ENCODE data around the gene DNAI2.

DNAI2 gene

DNA sequence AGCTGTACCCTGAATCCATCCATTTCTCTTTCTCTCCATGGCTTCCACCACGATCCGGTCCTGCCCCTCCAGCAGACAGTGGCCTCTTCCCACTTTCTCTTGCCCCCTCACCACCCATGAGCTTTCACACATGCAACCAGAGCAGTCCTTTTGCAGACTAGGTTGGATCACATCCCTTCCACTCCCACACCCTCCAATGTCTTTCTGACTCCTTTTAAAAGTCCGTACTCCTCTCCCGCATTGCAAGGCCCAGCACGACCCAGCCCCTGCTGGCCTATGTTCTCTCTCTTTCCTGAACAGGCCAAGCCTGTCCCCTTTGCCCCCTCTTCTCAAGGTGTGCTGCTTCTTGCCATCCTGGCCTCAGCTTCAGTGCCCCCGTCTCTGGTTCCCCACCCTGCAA, 22.5 kb upstream of the DNAI2 start:
- H3K36me3 ChIP-seq: peaks cover 0 to 54% (median 0%) of the 10 kb centered on the region in 3 donors
- intact Hi-C loops (cut with DNase I; ENCODE audit: low total_unique reads): no loop called here
- H3K27me3 ChIP-seq: no peaks in the 10 kb centered on the region

DNA sequence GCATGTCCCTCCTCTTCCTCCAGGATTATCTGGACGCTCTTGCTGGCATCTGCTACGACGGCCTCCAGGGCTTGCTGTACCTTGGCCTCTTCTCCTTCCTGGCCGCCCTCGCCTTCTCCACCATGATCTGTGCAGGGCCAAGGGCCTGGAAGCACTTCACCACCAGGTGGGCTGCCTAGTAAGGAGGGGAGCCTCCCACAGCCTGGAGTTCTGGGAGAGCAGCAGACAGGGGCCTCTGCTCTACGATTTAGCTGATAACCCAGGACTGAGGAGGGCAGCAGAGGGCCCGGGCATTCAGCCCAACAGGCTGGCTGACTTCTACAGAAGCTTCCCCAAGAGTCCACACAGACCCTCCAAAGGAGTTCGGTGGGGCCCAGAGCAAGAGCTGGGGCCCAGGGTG, 21.8 kb upstream of the DNAI2 start:
- intact Hi-C loops (cut with DNase I; ENCODE audit: low total_unique reads): no loop called here
- Histone ChIP-seq H3K27me3 (no peaks in the 10 kb centered on the region), H3K9me3 (no peaks in the 10 kb centered on the region), H3K4me3 (no peak overlapping the region), H3K4me1 (no peaks in the 10 kb centered on the region), H3K27ac (no peak overlapping the region), H3K36me3 (peaks cover 0 to 59% (median 0%) of the 10 kb centered on the region in 3 donors)
- DNase-seq: no peak
- TF ChIP-seq, protein P1, sequence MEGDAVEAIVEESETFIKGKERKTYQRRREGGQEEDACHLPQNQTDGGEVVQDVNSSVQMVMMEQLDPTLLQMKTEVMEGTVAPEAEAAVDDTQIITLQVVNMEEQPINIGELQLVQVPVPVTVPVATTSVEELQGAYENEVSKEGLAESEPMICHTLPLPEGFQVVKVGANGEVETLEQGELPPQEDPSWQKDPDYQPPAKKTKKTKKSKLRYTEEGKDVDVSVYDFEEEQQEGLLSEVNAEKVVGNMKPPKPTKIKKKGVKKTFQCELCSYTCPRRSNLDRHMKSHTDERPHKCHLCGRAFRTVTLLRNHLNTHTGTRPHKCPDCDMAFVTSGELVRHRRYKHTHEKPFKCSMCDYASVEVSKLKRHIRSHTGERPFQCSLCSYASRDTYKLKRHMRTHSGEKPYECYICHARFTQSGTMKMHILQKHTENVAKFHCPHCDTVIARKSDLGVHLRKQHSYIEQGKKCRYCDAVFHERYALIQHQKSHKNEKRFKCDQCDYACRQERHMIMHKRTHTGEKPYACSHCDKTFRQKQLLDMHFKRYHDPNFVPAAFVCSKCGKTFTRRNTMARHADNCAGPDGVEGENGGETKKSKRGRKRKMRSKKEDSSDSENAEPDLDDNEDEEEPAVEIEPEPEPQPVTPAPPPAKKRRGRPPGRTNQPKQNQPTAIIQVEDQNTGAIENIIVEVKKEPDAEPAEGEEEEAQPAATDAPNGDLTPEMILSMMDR (IDR thresholded peaks at IDR 0.05): no peak

More for the DNA sequence above, 22.5 kb upstream of the DNAI2 start:
- no peak for DNase-seq
- Histone ChIP-seq H3K9me3 (no peaks in the 10 kb centered on the region), H3K4me3 (no peak overlapping the region), H3K27ac (no peak overlapping the region), H3K4me1 (no peaks in the 10 kb centered on the region)
- TF ChIP-seq, protein P1 (IDR thresholded peaks at IDR 0.05): no peak

DNA sequence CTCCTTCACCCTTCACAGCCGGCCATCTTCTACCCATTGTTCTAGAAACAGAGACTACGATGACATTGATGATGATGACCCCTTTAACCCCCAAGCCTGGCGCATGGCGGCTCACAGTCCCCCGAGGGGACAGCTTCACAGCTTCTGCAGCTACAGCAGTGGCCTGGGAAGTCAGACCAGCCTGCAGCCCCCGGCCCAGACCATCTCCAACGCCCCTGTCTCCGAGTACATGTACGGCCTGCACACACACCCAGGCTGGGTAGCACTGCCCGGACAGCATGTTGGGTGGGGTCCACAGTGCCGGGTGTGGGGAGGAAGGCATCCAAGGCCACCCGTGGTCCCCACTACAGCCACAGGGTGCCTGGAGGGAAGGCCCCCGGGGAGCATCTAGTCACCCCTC, 21.0 kb upstream of the DNAI2 start:
- DNase-seq: no peak

DNA sequence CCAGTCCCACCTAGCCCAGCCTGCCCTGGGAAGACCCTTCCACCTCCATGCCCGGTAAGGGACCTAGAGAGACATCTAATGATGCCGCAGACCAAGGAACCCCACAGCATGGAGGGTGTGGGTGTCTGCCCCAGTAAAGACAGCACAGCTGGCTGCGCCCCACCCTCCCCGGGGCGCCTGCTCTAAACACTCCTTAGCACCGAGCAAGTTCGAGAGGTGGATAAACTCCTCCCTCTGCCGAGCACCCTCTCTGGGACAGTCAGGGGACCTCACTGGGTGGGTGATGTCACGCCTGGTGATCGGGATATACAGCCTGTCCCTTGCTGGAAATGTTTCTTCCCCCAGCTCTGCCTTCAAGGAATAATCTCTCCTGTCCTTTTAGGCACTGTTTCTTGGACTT, 16.7 kb upstream of the DNAI2 start:
- Histone ChIP-seq H3K27ac (no peak overlapping the region), H3K9me3 (no peaks in the 10 kb centered on the region), H3K27me3 (no peaks in the 10 kb centered on the region), H3K4me3 (no peak overlapping the region), H3K36me3 (peaks cover 0 to 61% (median 7%) of the 10 kb centered on the region in 3 donors), H3K4me1 (no peaks in the 10 kb centered on the region)
- no peak for DNase-seq
- intact Hi-C loops (cut with DNase I; ENCODE audit: low total_unique reads): no loop called here
- TF ChIP-seq, protein P1 (IDR thresholded peaks at IDR 0.05): no peak

More for the DNA sequence above, 21.0 kb upstream of the DNAI2 start:
- Histone ChIP-seq H3K27ac (no peak overlapping the region), H3K4me1 (no peaks in the 10 kb centered on the region), H3K4me3 (no peak overlapping the region), H3K9me3 (no peaks in the 10 kb centered on the region), H3K27me3 (no peaks in the 10 kb centered on the region), H3K36me3 (peaks cover 0 to 66% (median 0%) of the 10 kb centered on the region in 3 donors)
- intact Hi-C loops (cut with DNase I; ENCODE audit: low total_unique reads): no loop called here
- TF ChIP-seq, protein P1 (IDR thresholded peaks at IDR 0.05): no peak

DNA sequence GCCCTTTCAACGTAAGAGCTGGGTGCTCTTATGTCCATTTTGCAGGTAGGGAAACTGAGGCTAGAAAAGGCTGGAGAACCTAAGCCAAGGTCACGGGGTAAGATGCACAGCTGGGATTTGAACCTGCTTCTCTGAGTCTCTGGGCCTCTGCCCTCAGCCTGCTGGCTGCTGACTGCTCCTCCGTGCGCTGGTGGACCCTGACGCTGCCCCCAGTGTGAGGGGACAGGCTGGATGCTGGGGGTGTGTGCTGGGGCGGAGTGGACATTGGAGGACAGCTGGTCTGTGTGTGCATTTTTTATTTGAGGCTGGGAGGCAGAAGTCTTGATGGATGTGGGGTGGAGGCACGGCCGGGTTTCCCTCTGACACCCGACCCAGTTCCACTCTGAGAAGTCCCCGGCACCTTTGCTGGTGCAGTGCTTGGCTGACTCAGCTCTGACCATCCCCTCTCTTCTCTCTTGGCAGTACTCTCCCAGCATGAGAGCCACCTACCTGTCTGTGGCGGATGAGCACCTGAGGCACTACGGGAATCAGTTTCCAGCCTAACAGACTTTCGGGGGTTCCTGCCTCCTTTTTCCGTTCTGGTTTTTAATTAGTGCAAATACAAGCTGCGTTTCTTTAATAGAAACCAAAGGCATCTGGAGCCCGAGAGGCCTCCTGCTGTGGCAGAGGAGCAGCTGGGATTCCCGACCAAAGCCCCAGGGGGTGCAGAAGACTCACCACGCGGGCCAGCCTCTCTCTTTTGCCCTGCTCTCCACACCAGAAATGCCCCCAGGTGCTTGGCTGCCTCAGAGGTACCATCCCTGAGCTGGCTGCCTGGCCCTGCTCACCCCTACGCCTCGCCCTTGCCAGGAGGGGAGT, 14.1 kb upstream of the DNAI2 start:
- no peaks in the 10 kb centered on the region for H3K27me3 ChIP-seq
- intact Hi-C loops (cut with DNase I; ENCODE audit: low total_unique reads): no loop called here
- TF ChIP-seq, protein P1 (IDR thresholded peaks at IDR 0.05): no peak
- no peaks in the 10 kb centered on the region for H3K4me1 ChIP-seq
- no peaks in the 10 kb centered on the region for H3K9me3 ChIP-seq
- no peak overlapping the region for H3K27ac ChIP-seq
- DNase-seq: no peak
- no peak overlapping the region for H3K4me3 ChIP-seq
- peaks cover 0 to 40% (median 7%) of the 10 kb centered on the region in 3 donors for H3K36me3 ChIP-seq
